ENCODE results near the gene HNRNPA3.

DNA sequence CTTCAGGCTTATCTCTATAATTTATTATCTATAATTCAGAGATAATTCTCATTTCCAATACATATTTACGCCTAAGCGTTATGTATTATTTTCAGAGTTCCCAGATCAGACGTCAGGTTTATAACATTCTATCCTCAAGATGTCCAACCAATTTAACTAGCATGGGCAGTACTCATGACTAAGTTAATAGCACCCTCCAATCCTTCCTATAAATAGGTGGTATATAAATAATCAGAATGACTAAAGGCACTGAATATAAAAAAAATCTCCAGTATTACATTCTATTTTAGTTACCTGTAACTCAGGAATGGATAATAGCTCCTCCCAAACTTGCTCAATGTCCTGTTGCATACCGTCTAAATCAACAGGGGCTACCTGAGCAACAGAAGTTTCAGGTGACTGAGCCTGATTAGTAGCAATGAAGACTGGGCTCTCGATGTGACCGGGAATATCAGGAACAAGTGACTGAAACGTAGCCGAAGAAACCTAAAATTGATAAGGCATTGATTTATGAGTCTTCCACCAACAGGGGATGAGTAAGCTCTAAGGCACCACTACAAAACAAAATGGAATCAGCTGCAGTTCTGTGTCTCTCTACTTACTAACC lies 19.6 kb downstream of the HNRNPA3 start:
- TF ChIP-seq POLR2AphosphoS5 (IDR thresholded peaks at IDR 0.05) (no peak), EP300 (IDR thresholded peaks at IDR 0.05) (no peak)
- TF ChIP-seq, protein P1, sequence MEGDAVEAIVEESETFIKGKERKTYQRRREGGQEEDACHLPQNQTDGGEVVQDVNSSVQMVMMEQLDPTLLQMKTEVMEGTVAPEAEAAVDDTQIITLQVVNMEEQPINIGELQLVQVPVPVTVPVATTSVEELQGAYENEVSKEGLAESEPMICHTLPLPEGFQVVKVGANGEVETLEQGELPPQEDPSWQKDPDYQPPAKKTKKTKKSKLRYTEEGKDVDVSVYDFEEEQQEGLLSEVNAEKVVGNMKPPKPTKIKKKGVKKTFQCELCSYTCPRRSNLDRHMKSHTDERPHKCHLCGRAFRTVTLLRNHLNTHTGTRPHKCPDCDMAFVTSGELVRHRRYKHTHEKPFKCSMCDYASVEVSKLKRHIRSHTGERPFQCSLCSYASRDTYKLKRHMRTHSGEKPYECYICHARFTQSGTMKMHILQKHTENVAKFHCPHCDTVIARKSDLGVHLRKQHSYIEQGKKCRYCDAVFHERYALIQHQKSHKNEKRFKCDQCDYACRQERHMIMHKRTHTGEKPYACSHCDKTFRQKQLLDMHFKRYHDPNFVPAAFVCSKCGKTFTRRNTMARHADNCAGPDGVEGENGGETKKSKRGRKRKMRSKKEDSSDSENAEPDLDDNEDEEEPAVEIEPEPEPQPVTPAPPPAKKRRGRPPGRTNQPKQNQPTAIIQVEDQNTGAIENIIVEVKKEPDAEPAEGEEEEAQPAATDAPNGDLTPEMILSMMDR (IDR thresholded peaks at IDR 0.05), result no peak

All from suprapubic skin (tissue), 4 donors.